GM12878 (cell line): ENCODE measurements around the gene TMEM186. TPM values are rescaled to one million over a fixed set of nuclear protein-coding genes. Genes with fewer than 3 reads are reported as not detected.
A peak's percentile ranks its signal among the peaks of the same experiment; 100 is the strongest.

ENCODE experiments used
- ATAC-seq: fragments of 200-7000 bp; cut with Tn5 transposase; 3 replicates; pipeline ENCODE4 v1.9.1; 2020; ENCODE audit warnings: mild to moderate bottlenecking, moderate library complexity
- BruUV-seq: library from RNA; stranded (reverse); fragments of 400-500 nt; replicated peaks from 2 replicates; lab custom pipeline; 2021; lab: Mats Ljungman, UMichigan
- CTCF ChIA-PET: fragments of 300-600 bp; sonication (Branson Sonifier 250); formaldehyde crosslinking; extraction: SDS; loops from one replicate; lab custom pipeline; 2021; ENCODE audit warnings: inconsistent platforms; lab: Yijun Ruan, JAX
- POLR2A ChIA-PET: fragments of 350-600 bp; formaldehyde crosslinking; extraction: SDS; loops from one replicate; lab custom pipeline; 2021; ENCODE audit warnings: inconsistent platforms; lab: Charles Lee
- RAD21 ChIA-PET: fragments of 300-600 bp; sonication (Branson Sonifier 250); formaldehyde crosslinking; loops from one replicate; lab custom pipeline; 2023; ENCODE audit warnings: antibody characterized with exemption; ENCODE audit not compliant: unreplicated experiment; lab: Charles Lee
- SMC1A ChIA-PET: fragments of 300-600 bp; sonication (Branson Sonifier 250); formaldehyde crosslinking; loops from one replicate; lab custom pipeline; 2023; ENCODE audit not compliant: unreplicated experiment, uncharacterized antibody; lab: Charles Lee
- DNase-seq: peaks from one replicate; pipeline ENCODE4 v3.0.0-alpha.2; 2011; ENCODE audit warnings: low read depth, low spot score
- FAIRE-seq: peaks from 3 replicates; lab custom pipeline; 2011; peaks lifted over from hg19 to GRCh38; lab: Jason Lieb, UNC
- H2AFZ ChIP-seq: 2 replicates; pipeline ENCODE4 v1.6.0; 2011; ENCODE audit warnings: low read depth, low read length, control low read depth; ENCODE audit not compliant: control insufficient read depth
- H3K27ac ChIP-seq: 2 replicates; pipeline ENCODE4 v1.5.1; 2011; ENCODE audit warnings: control low read depth; ENCODE audit not compliant: control insufficient read depth, insufficient read depth
- H3K27me3 ChIP-seq, 2 experiments: replicated peaks in 1 of 2; 2 replicates each; pipeline versions ENCODE4 v1.6.0 to v1.6.1; 2011; ENCODE audit warnings: low read length in 1 of 2; ENCODE audit not compliant: control insufficient read depth in 2 of 2, insufficient read depth in 2 of 2
- H3K36me3 ChIP-seq, 2 experiments: 2 replicates each; pipeline ENCODE4 v1.5.1; 2011; ENCODE audit warnings: low read length in 1 of 2; ENCODE audit not compliant: control insufficient read depth in 2 of 2, insufficient read depth in 2 of 2
- H3K4me1 ChIP-seq: 2 replicates; pipeline ENCODE4 v1.6.1; 2011; ENCODE audit warnings: mild to moderate bottlenecking, low read length, moderate library complexity, mixed read lengths; ENCODE audit not compliant: control insufficient read depth, insufficient read depth
- H3K4me2 ChIP-seq: 2 replicates; pipeline ENCODE4 v1.6.0; 2011; ENCODE audit warnings: control low read depth; ENCODE audit not compliant: control insufficient read depth, insufficient read depth
- H3K4me3 ChIP-seq: fragments of 200-600 bp; sonication (generic); 2 replicates; pipeline ENCODE4 v1.5.1; 2016
- H3K79me2 ChIP-seq: 2 replicates; pipeline ENCODE4 v1.6.0; 2011; ENCODE audit warnings: low read length; ENCODE audit not compliant: control insufficient read depth, insufficient read depth
- H3K9ac ChIP-seq: 2 replicates; pipeline ENCODE4 v1.8.0; 2011; ENCODE audit warnings: low read length, control low read depth, mixed read lengths; ENCODE audit not compliant: control insufficient read depth, insufficient read depth
- H3K9me3 ChIP-seq: replicated peaks from 3 replicates; pipeline ENCODE4 v1.5.1; 2011; ENCODE audit warnings: mild to moderate bottlenecking, low read length; ENCODE audit not compliant: control insufficient read depth, insufficient read depth
- H4K20me1 ChIP-seq: 2 replicates; pipeline ENCODE4 v1.6.0; 2011; ENCODE audit not compliant: control insufficient read depth, insufficient read depth
- BCL11A ChIP-seq: IDR thresholded peaks from 2 replicates; pipeline ENCODE4 v1.6.1; 2011; ENCODE audit warnings: low read depth, low read length
- E2F8 ChIP-seq: fragments of 450-650 bp; IDR thresholded peaks from 2 replicates; pipeline ENCODE4 v1.6.1; 2018; ENCODE audit warnings: mild to moderate bottlenecking, low read depth, moderate library complexity; ENCODE audit not compliant: partially characterized antibody
- IKZF2 ChIP-seq, 2 experiments: fragments of 450-650 bp; IDR thresholded peaks; 2 replicates each; pipeline ENCODE4 v1.6.1; 2017; ENCODE audit warnings: mild to moderate bottlenecking in 2 of 2, moderate library complexity in 2 of 2
- KDM1A ChIP-seq: fragments of 200-600 bp; sonication (generic); IDR thresholded peaks from 2 replicates; pipeline ENCODE4 v1.6.1; 2016; ENCODE audit warnings: borderline replicate concordance
- KLF5 ChIP-seq: fragments of 450-650 bp; IDR thresholded peaks from 2 replicates; pipeline ENCODE4 v1.6.1; 2014; ENCODE audit warnings: mild to moderate bottlenecking; ENCODE audit not compliant: partially characterized antibody
- MYB ChIP-seq: fragments of 150-350 bp; IDR thresholded peaks from 2 replicates; pipeline ENCODE4 v1.6.1; 2014; ENCODE audit warnings: mild to moderate bottlenecking, low read depth, low read length, borderline replicate concordance
- NKRF ChIP-seq: fragments of 450-650 bp; conservative IDR thresholded peaks from 2 replicates; pipeline ENCODE4 v1.6.1; 2017; ENCODE audit warnings: mild to moderate bottlenecking, moderate library complexity
- NR2F1 ChIP-seq: fragments of 450-650 bp; conservative IDR thresholded peaks from 2 replicates; pipeline ENCODE4 v1.6.1; 2017; ENCODE audit warnings: mild to moderate bottlenecking
- SIX5 ChIP-seq: IDR thresholded peaks from 2 replicates; pipeline ENCODE4 v1.6.1; 2011; ENCODE audit warnings: mild to moderate bottlenecking, low read depth, low read length, moderate library complexity; ENCODE audit not compliant: severe bottlenecking
- SPI1 ChIP-seq: IDR thresholded peaks from 2 replicates; pipeline ENCODE4 v1.6.1; 2011; ENCODE audit warnings: low read depth, mild to moderate bottlenecking, low read length, moderate library complexity, borderline replicate concordance; ENCODE audit not compliant: insufficient read depth
- SREBF2 ChIP-seq: IDR thresholded peaks from 2 replicates; pipeline ENCODE4 v1.6.1; 2012; ENCODE audit warnings: mild to moderate bottlenecking, low read length
- STAT1 ChIP-seq: fragments of 450-650 bp; conservative IDR thresholded peaks from 2 replicates; pipeline ENCODE4 v1.6.1; 2014; ENCODE audit warnings: antibody characterized with exemption, mild to moderate bottlenecking
- ZBTB33 ChIP-seq: fragments of 450-650 bp; IDR thresholded peaks from 2 replicates; pipeline ENCODE4 v1.6.1; 2017; ENCODE audit warnings: mild to moderate bottlenecking
- ZBTB4 ChIP-seq: fragments of 450-650 bp; formaldehyde crosslinking; IDR thresholded peaks from 2 replicates; pipeline ENCODE4 v1.4.0; 2022; ENCODE audit warnings: mild to moderate bottlenecking, moderate library complexity
- WGBS: methylation state at CpG from one replicate; pipeline ENCODE4 v1.1.6; 2016; ENCODE audit warnings: low lambda C conversion rate; ENCODE audit not compliant: insufficient replicate concordance, insufficient coverage; ENCODE audit errors: missing lambda C conversion rate; 5-methylcytosine and 5-hydroxymethylcytosine counted together
- in situ Hi-C: fragments of 300-500 bp; cut with MboI; formaldehyde crosslinking; loops from 9 replicates; pipeline ENCODE4 v1.14.3; 2018; ENCODE audit warnings: mixed read lengths
- intact Hi-C: fragments of 100-400 bp; cut with micrococcal nuclease; formaldehyde crosslinking; loops from one replicate; pipeline ENCODE4 v1.14.2; 2022; ENCODE audit not compliant: unreplicated experiment
- polyA plus RNA-seq, 11 experiments: library from polyadenylated mRNA; depleted of rRNA in 4 of 11; unstranded in 6 of 11; stranded (reverse) in 5 of 11; fragments of >200 nt; fragmentation: Nextera tagmentation in 4 of 11; fragmentation: Illumina TruSeq in 1 of 11; extraction: Ambion mirVana in 4 of 11; extraction: Trizol in 1 of 11; gene quantifications; 1 replicate in 1 of 11; 2 replicates in 10 of 11; pipeline versions ENCODE4 v1.2.1 to v1.2.3, GENCODE V29; 2011 to 2016; ENCODE audit warnings: inconsistent platforms in 2 of 11, missing spikeins in 2 of 11, low read depth in 1 of 11
- total RNA-seq, 4 experiments: library from RNA; depleted of rRNA in 3 of 4; stranded (reverse); fragments of >200 nt in 3 of 4; fragmentation: Illumina TruSeq in 1 of 4; extraction: Trizol in 1 of 4; gene quantifications; 2 replicates each; pipeline versions ENCODE4 v1.2.1 to v1.2.3, GENCODE V29; 2013 to 2021

Gene TMEM186
- total and polyA plus RNA-seq, 10 of the 15 experiments (the other 5 are each of a cell fraction or from before 2014, with no cell fraction given) = 10.6 to 28.9 (median 17.0) TPM

GRCh38 chr16:8822403-8822802, 25.0 kb upstream of the TMEM186 start:
- intact Hi-C loops = no loop called here
- H2AFZ ChIP-seq = no peak overlapping the region
- H3K36me3 ChIP-seq = peaks cover 10 to 34% of the 10 kb centered on the region in 2 experiments
- DNase-seq = no peak
- ChIA-PET RAD21 (interaction anchor here (1.1 kb wide), 1 partner anchor 57 kb away, joined by 3 read pairs; no protein-coding TSS in a partner anchor), SMC1A (interaction anchor here (1.2 to 1.9 kb wide), 2 partner anchors 21 to 38 kb away, joined by 3 to 6 read pairs; no protein-coding TSS in a partner anchor), CTCF (interaction anchor here (1.3 to 2.3 kb wide), 2 partner anchors 52 to 58 kb away, joined by 3 to 11 read pairs; no protein-coding TSS in a partner anchor), POLR2A (no interaction called here)
- no peak for ATAC-seq
- FAIRE-seq = no peak
- in situ Hi-C loops = no loop called here
- no peak overlapping the region for H3K9ac ChIP-seq
- H3K4me3 ChIP-seq = no peak overlapping the region
- no peaks in the 10 kb centered on the region for H3K27me3 ChIP-seq
- no peak overlapping the region for H3K27ac ChIP-seq
- H4K20me1 ChIP-seq = peaks cover 3% of the 10 kb centered on the region; the same call in 1 of the 2 replicates
- BruUV-seq = no TSS peak
- H3K4me1 ChIP-seq = peaks cover 10% of the 10 kb centered on the region
- H3K9me3 ChIP-seq = no peaks in the 10 kb centered on the region
- no peaks in the 10 kb centered on the region; the same call in 1 of the 2 replicates for H3K79me2 ChIP-seq
- no peak overlapping the region for H3K4me2 ChIP-seq
- 98% methylated on average over 3 of the region's 3 CpGs for WGBS
- no peak for TF ChIP-seq MYB
- no peak for TF ChIP-seq STAT1
- TF ChIP-seq KDM1A = no peak
- no peak for TF ChIP-seq NR2F1
- no peak for TF ChIP-seq ZBTB33
- no peak for TF ChIP-seq SREBF2
- TF ChIP-seq NKRF = no peak
- no peak for TF ChIP-seq E2F8
- TF ChIP-seq ZBTB4 (CRISPR knock-in tag) = no peak
- no peak for TF ChIP-seq KLF5
- TF ChIP-seq BCL11A = no peak
- TF ChIP-seq SPI1 = peak; percentile 50; the same call in 1 of the 2 replicates
- no peak for TF ChIP-seq SIX5
- peak in 1 of 2 experiments; percentile 16; a peak in 1 of 4 replicates for TF ChIP-seq IKZF2 (IDR thresholded peaks at IDR 0.05)
